ENCODE measurements around the gene PPP1R9A.

Gene PPP1R9A

DNA sequence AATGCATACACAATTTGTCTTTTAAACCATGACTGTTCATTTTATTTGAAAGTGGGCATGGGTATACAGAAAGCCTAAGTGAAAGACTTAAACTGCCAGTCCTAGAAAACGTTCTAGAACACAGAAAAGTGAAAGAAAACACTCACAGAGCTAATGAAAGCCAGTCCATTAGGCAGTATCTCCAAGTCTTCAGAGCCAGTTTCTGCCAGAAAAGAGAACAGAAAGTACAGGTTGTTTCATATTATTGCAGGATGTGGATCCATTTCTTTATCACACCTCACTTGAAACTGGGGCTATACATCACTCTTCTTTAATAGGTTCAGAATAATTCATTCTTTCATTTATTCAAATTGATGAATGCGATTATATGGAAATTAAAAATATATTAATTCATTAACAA is 409.2 kb downstream of the PPP1R9A start:
- Histone ChIP-seq H3K36me3 (ENCODE audit: low read length) (no peaks in the 10 kb centered on the region), H3K4me3 (ENCODE audit: insufficient read depth, low read length, poor library complexity, severe bottlenecking) (no peak overlapping the region), H3K9ac (ENCODE audit: low read length) (no peak overlapping the region), H3K27me3 (ENCODE audit: low read length) (no peaks in the 10 kb centered on the region), H3K79me2 (ENCODE audit: insufficient read depth, low read length) (no peaks in the 10 kb centered on the region), H3K9me2 (replicated peaks; ENCODE audit: insufficient read depth, low read length) (no peaks in the 10 kb centered on the region), H2AFZ (ENCODE audit: low read depth, low read length, severe bottlenecking) (no peak overlapping the region), H4K20me1 (ENCODE audit: low read depth, low read length) (no peaks in the 10 kb centered on the region), H3K4me2 (ENCODE audit: low read depth, low read length, poor library complexity, severe bottlenecking) (no peak overlapping the region), H3K9me3 (ENCODE audit: insufficient read depth, low read length) (no peaks in the 10 kb centered on the region), H3F3A (ENCODE audit: insufficient read depth) (no peaks in the 10 kb centered on the region), H3K27ac (ENCODE audit: low read depth, low read length) (no peak overlapping the region)
- TF ChIP-seq EZH2phosphoT487 (conservative IDR thresholded peaks at IDR 0.05; ENCODE audit: low read length): no peak
- TF ChIP-seq, protein P1, sequence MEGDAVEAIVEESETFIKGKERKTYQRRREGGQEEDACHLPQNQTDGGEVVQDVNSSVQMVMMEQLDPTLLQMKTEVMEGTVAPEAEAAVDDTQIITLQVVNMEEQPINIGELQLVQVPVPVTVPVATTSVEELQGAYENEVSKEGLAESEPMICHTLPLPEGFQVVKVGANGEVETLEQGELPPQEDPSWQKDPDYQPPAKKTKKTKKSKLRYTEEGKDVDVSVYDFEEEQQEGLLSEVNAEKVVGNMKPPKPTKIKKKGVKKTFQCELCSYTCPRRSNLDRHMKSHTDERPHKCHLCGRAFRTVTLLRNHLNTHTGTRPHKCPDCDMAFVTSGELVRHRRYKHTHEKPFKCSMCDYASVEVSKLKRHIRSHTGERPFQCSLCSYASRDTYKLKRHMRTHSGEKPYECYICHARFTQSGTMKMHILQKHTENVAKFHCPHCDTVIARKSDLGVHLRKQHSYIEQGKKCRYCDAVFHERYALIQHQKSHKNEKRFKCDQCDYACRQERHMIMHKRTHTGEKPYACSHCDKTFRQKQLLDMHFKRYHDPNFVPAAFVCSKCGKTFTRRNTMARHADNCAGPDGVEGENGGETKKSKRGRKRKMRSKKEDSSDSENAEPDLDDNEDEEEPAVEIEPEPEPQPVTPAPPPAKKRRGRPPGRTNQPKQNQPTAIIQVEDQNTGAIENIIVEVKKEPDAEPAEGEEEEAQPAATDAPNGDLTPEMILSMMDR (IDR thresholded peaks at IDR 0.05; ENCODE audit: insufficient read depth, low read length, poor library complexity, severe bottlenecking): no peak

DNA sequence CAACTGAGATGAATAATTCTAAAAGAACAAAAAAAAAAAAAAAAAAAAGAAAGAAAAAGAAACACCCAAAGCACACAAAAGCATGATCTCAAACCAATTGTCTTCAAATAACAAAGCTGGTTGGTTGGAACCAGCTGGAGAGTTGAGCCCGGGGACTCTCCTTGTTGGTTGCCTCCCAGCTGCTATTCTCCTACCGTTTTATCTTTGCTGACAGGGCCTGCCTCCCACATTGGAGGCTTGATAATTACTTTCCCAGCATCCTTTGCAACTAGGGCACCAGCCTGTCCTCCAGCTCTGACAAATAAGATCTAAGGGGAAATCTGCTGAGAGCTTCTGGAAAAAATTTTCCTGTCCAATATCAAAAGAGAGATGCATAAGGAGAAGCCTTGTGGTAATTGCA is 410.2 kb downstream of the PPP1R9A start:
- H3K79me2 ChIP-seq (ENCODE audit: insufficient read depth, low read length): no peaks in the 10 kb centered on the region
- no peaks in the 10 kb centered on the region for H3K27me3 ChIP-seq (ENCODE audit: low read length)
- H3K9me3 ChIP-seq (ENCODE audit: insufficient read depth, low read length): no peaks in the 10 kb centered on the region
- no peak overlapping the region for H3K4me2 ChIP-seq (ENCODE audit: low read depth, low read length, poor library complexity, severe bottlenecking)
- no peak overlapping the region for H3K9ac ChIP-seq (ENCODE audit: low read length)
- no peak overlapping the region for H3K4me3 ChIP-seq (ENCODE audit: insufficient read depth, low read length, poor library complexity, severe bottlenecking)
- TF ChIP-seq, protein P1 (IDR thresholded peaks at IDR 0.05; ENCODE audit: insufficient read depth, low read length, poor library complexity, severe bottlenecking): no peak
- no peak for TF ChIP-seq EZH2phosphoT487 (conservative IDR thresholded peaks at IDR 0.05; ENCODE audit: low read length)
- no peaks in the 10 kb centered on the region for H3K9me2 ChIP-seq (replicated peaks; ENCODE audit: insufficient read depth, low read length)
- no peak overlapping the region for H2AFZ ChIP-seq (ENCODE audit: low read depth, low read length, severe bottlenecking)
- H3K36me3 ChIP-seq (ENCODE audit: low read length): no peaks in the 10 kb centered on the region
- H3K27ac ChIP-seq (ENCODE audit: low read depth, low read length): no peak overlapping the region
- H4K20me1 ChIP-seq (ENCODE audit: low read depth, low read length): no peaks in the 10 kb centered on the region
- H3F3A ChIP-seq (ENCODE audit: insufficient read depth): no peaks in the 10 kb centered on the region

DNA sequence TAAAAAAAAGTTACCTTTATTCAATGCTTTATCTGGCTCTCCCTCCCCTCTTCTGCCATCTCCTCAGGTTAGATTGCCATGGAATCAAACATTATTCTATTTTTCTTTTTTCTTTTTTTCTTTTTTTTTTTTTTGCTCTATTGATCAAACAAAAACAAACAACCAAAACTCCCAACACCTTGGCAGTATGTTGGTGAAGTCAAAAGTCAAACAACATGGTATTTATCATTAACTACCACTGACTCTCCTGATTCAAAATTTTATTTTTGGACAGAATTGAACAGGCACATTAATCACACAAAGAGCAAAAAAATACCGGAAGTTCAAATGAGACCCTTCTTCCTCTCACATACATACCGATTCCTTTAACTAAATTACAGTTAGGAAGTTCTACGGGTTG is 410.6 kb downstream of the PPP1R9A start:
- no peaks in the 10 kb centered on the region for H3K9me3 ChIP-seq (ENCODE audit: insufficient read depth, low read length)
- no peaks in the 10 kb centered on the region for H4K20me1 ChIP-seq (ENCODE audit: low read depth, low read length)
- H3K9me2 ChIP-seq (replicated peaks; ENCODE audit: insufficient read depth, low read length): no peaks in the 10 kb centered on the region
- H3K4me2 ChIP-seq (ENCODE audit: low read depth, low read length, poor library complexity, severe bottlenecking): no peak overlapping the region
- TF ChIP-seq, protein P1 (IDR thresholded peaks at IDR 0.05; ENCODE audit: insufficient read depth, low read length, poor library complexity, severe bottlenecking): no peak
- no peak for TF ChIP-seq EZH2phosphoT487 (conservative IDR thresholded peaks at IDR 0.05; ENCODE audit: low read length)
- H3K79me2 ChIP-seq (ENCODE audit: insufficient read depth, low read length): no peaks in the 10 kb centered on the region
- no peak overlapping the region for H2AFZ ChIP-seq (ENCODE audit: low read depth, low read length, severe bottlenecking)
- no peaks in the 10 kb centered on the region for H3K27me3 ChIP-seq (ENCODE audit: low read length)
- H3K9ac ChIP-seq (ENCODE audit: low read length): no peak overlapping the region
- no peak overlapping the region for H3K4me3 ChIP-seq (ENCODE audit: insufficient read depth, low read length, poor library complexity, severe bottlenecking)
- no peaks in the 10 kb centered on the region for H3K36me3 ChIP-seq (ENCODE audit: low read length)
- no peak overlapping the region for H3K27ac ChIP-seq (ENCODE audit: low read depth, low read length)
- no peaks in the 10 kb centered on the region for H3F3A ChIP-seq (ENCODE audit: insufficient read depth)

Data from SU-DHL-6 (cell line).